ENCODE measurements around the gene ZNF564.
"Not testable (repeated sequence)": the region's sequence is repeated elsewhere in the genome, so short reads cannot be mapped to it uniquely, and the experiment has no call there.

DNA sequence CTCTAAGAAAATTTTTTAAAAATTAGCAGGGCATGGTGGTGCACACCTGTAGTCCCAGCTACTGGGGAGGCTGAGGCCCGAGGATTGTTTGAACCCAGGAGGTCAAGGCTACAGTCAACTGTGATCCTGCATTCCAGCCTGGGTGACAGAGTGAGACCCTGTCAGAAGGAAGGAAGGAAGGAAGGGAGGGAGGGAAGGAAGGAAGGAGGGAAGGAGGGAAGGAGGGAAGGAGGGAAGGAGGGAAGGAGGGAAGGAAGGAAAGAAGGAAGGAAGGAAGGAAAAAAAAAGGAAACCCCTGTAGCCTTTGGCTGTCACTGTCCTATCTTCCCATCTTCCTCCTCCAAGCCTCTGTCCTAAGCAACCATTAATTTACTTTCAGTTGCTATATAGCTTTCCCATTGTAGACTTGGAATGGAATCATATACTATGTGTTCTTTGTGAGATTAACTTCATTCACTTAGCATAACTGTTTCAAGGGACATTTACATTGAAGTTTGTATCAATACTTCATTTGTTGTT, 65.0 kb downstream of the ZNF564 start:
- TF ChIP-seq, protein P1, sequence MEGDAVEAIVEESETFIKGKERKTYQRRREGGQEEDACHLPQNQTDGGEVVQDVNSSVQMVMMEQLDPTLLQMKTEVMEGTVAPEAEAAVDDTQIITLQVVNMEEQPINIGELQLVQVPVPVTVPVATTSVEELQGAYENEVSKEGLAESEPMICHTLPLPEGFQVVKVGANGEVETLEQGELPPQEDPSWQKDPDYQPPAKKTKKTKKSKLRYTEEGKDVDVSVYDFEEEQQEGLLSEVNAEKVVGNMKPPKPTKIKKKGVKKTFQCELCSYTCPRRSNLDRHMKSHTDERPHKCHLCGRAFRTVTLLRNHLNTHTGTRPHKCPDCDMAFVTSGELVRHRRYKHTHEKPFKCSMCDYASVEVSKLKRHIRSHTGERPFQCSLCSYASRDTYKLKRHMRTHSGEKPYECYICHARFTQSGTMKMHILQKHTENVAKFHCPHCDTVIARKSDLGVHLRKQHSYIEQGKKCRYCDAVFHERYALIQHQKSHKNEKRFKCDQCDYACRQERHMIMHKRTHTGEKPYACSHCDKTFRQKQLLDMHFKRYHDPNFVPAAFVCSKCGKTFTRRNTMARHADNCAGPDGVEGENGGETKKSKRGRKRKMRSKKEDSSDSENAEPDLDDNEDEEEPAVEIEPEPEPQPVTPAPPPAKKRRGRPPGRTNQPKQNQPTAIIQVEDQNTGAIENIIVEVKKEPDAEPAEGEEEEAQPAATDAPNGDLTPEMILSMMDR (IDR thresholded peaks at IDR 0.05), result not testable (repeated sequence)
- not testable (repeated sequence) for TF ChIP-seq POLR2A (IDR thresholded peaks at IDR 0.05)

Measured in heart left ventricle (tissue), 13 donors.